Posterior vena cava (tissue), 2 donors: ENCODE measurements around the gene CACNB4. TPM values are rescaled to one million over a fixed set of nuclear protein-coding genes. Genes with fewer than 3 reads are reported as not detected.
A peak's percentile ranks its signal among the peaks of the same experiment; 100 is the strongest.

Experiments used
- DNase-seq: peaks from one replicate; pipeline ENCODE4 v3.0.0-alpha.2; 2020; ENCODE audit warnings: low spot score
- intact Hi-C, 2 donors: fragments of 100-400 bp; cut with DNase I; formaldehyde crosslinking; loops; one replicate each; pipeline versions ENCODE4 v1.14.1 to v1.14.2; 2022 to 2023
- total RNA-seq, 2 donors: library from RNA; stranded (reverse); fragmentation: NEBNext Ultra II Directional; extraction: Animal tissue kit (Norgen Biotek cat#: 25700); gene quantifications; one replicate each; pipeline ENCODE4 v1.2.1, GENCODE V29; 2021
- donor health status: DM: yes; HTN: yes; CAD: no.
- donor health status: DM: yes; HTN: yes; CAD: no.

CACNB4 gene
- total RNA-seq, 2 donors from 2014 or later = 8.6 to 10.5 TPM

DNA sequence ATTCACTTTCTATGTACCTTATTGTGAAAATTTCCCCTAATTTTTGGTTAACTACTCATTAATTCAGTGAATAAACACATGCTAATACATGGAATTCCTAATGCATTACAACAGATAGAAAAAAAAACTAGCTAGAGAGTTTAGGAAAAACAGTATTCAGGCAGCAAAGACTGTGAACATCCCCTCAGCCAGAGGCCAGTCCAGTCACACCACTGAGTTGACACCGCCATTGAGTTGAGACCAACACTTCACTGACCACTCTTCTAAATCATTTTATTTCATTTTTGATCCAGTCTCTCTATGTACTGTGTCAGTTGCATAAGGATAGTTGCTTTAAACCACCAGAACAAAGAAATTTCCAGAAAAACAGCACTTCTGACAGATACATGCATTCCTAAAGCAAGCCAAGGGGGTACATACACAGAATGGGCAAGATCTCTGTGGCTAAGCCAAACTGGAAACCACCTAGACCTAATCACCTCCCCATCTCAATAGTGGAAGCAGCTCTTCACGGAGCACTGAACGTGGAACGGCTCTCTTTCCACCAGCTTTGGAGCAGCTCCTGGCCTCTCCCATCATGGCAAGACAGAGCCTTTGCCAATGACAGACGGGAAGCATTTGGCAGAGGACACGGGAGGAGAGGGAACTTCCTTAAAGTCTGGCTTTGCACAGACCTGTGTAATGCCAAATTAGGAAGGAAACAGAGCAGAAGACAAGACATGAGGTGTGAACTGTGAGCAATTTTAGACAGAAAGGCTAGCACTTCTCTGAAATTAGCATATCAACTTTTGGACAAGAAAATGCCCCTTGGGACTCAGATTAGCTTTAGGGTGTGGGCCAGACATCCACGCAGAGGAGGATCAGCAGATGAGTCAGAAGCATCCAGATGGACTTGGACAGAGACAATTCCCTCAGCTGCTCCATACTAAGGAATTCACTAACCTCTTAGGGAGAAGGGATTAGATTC lies 36.4 kb downstream of the CACNB4 start:
- intact Hi-C loops = no loop called here
- peak; percentile 89 for DNase-seq

- no peak for DNase-seq
- intact Hi-C loops = no loop called here
Measured at GRCh38 chr2:152061383-152061782, 37.5 kb downstream of the CACNB4 start.

GRCh38 chr2:152058655-152059054 lies 40.2 kb downstream of the CACNB4 start:
- DNase-seq = no peak
- intact Hi-C loops = no loop called here

DNA sequence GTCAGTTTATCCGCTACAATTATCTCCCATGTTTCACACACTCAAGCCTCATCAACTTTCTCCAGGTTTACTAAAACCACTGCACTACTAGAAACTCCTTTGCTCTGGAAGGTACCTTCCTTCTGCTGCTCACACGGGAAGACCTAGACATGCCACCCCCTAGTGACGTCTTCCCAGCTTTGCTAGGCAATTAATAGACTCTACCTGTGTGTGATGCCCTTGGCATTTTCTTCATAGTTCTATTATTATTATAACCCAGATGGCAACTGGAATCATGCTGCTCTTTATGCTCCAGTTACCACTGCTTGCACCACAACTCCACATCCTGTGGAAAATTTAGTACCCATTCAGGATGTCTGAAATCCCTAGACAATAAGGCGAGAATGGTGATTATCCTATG lies 42.4 kb downstream of the CACNB4 start:
- no peak for DNase-seq
- intact Hi-C loops = no loop called here

DNA sequence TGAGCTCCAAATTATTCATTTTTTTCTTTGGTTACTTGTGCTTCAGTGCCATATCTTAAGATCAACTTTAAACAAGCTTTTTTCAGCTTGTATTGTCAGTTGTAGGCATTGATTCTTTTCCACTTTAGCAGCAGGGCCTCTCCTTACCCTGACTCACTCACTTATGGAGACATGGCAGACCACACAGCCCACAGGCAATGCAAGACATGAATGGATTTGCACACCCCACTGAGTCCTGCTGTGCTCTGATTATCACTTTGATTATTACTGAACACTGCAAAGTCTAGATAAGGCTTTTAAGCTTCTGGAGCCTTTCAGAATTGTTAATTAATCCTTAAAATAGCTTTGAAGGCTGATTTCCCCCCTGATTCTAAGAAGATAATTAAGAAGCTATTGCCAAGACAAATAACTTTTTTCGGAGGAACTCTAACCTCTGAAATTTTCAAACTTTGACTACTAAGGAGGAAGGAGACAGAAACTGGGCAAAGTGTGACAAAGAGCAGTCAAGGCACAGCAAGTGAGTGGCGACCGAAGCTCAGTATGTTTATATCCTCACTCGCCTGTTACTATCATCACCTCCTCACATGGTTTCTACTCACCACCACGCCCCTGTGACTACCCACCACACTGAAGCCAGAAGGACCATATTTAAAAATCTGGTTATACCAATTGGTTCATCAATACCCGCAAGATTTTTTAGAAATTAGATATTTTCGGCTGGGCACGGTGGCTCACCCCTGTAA lies 43.3 kb downstream of the CACNB4 start:
- intact Hi-C loops = no loop called here
- no peak for DNase-seq

- intact Hi-C loops = no loop called here
- no peak for DNase-seq
Measured at GRCh38 chr2:152054593-152054992, 44.3 kb downstream of the CACNB4 start.

GRCh38 chr2:152051436-152051835 lies 47.4 kb downstream of the CACNB4 start:
- no peak for DNase-seq
- intact Hi-C loops = no loop called here

DNA sequence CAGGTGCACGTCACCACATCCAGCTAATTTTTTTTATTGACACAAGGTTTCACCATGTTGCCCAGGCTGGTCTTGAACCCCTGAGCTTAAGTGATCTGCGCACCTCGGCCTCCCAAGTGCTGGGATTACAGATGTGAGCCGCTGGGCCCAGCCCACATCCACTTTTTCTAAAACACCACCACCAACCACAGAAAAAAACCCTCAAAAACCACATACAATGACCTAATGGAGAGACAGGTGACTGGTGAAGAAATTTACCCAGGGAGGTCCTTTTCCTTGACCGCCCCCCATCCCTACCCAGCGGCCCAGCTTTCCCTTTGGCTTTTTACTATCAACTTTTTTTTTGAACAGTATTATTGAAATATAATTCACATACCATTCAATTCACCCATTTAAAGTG lies 47.9 kb downstream of the CACNB4 start:
- intact Hi-C loops = no loop called here
- DNase-seq = no peak

- intact Hi-C loops = no loop called here
- DNase-seq = no peak
Measured at GRCh38 chr2:152050341-152050740, 48.5 kb downstream of the CACNB4 start.

GRCh38 chr2:152049541-152049940 lies 49.3 kb downstream of the CACNB4 start:
- DNase-seq = no peak
- intact Hi-C loops = loop anchor here in 1 of 2 donors (10.0 kb wide), 2 partner anchors 75 to 105 kb away; no protein-coding TSS in a partner anchor

- DNase-seq = no peak
- intact Hi-C loops = loop anchor here in 1 of 2 donors (10.0 kb wide), 2 partner anchors 77 to 107 kb away; no protein-coding TSS in a partner anchor
Measured at GRCh38 chr2:152047824-152048471, 50.9 kb downstream of the CACNB4 start.

DNA sequence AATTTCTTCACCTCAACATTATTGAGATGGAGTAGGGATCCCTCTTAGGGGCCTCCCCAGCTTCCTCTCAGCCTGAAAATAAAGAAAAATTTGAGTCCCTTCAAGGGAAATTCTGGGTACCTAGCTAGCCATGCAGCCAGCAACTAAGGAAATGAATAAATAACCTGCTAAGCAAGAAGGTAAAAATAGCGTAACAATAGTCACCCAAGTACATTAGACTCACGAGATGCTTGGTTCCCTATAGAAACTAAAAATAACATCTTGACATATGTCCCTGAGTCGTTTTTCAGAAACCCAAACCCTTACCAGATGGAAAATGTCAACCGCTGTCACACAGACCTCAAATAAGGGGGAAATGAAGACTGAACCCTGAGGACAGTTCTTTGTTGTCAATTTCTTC lies 51.9 kb downstream of the CACNB4 start:
- intact Hi-C loops = loop anchor here in 1 of 2 donors (10.0 kb wide), 2 partner anchors 78 to 108 kb away; no protein-coding TSS in a partner anchor
- DNase-seq = no peak

DNA sequence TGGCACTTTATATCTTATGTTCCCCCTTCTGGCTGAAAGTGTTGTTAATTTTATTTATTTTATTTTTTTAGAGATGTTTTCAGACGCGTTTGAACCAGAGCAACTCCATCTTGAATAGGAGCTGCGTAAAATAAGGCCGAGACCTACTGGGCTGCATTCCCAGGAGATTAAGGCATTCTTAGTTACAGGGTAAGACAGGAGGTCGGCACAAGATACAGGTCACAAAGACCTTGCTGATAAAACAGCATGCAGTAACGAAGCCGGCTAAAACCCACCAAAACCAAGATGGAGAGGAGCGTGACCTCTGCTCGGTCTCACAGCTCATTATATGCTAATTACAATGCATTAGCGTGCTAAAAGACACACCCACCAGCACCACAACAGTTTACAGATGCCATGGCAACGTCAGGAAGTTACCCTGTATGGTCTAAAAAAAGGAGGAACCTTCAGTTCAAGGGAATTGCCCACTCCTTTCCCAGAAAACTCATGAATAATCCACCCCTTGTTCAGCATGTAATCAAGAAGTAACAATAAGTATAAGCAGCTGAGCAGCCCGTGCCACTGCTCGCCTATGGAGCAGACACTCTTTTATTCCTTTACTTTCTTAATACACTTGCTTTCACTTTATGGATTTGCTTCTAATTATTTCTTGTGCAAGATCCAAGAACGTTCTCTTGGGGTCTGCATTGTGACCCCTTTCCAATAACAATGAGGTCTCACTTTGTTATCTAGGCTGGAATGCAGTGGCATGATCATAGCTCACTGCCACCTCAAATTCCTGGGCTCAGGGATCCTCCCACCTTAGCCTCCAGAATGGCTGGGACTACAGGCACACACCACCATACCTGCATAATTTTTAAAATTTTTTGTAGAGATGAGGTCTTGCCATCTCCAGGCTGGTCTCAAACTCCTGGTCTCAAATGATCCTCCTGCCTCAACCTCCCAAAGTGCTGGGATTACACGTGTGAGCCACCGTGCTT lies 55.9 kb downstream of the CACNB4 start:
- intact Hi-C loops = loop anchor here (5.0 to 10.0 kb wide), 3 partner anchors 82 to 124 kb away; no protein-coding TSS in a partner anchor

DNA sequence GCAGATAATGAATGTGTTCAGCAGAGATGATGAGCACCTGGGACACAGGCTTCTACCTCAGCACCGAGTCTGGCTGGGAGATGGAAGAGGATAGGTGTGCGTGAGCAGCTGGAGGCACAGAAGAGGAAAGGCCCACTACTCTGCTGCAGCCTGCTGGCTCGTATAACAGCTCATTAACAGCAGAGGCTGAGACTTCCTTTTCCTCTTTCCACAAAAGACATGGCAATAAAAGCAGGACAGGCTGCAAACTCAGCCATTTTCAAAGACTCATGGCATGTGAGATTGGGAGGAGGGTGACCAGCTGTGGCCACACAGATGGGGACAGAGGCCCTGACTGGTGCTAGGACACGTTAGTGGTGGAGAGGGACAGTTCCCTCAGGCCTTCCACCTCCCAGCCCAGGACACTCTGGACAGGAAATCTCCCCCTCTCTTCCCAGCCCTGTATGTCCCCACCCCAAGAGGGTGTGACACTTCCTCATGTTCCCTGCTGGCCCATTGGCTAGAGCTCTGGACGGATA lies 60.3 kb downstream of the CACNB4 start:
- DNase-seq = peak; percentile 82
- intact Hi-C loops = no loop called here

More for the DNA sequence above, 55.9 kb downstream of the CACNB4 start:
- DNase-seq = no peak

DNA sequence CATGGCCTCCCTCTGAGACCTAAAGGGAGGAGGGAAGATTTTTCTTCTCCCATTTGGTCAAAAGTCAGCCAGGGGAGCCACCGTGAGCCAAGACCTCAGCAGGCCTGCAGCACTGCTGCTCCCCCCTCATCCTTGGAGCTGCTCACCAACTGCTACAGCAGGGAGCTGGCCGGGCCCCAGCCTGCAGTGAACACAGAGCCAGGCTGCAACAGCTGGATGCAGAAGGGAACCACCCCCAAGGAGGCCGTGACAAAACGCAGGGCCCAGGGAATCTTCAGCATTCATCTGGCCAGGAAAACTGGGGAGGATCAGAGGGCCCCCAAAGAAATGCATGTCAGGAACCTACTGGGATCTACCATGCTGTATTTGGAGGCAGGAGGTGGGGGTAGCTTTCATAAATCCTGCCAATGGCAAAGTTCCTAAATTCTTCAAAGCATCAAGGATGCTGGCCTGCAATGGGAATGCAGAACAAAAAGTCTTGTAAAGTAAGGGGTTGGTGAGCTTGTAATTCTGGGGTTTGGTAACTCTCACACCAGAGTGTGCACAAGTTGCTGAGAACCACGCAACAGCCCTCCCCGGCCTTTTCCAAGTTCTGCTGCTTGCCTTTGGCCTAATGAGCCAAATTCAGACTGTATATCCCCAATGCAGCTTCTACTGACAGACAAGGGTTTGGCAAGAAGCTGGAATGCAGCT lies 61.0 kb downstream of the CACNB4 start:
- intact Hi-C loops = no loop called here
- peak; percentile 84 for DNase-seq

DNA sequence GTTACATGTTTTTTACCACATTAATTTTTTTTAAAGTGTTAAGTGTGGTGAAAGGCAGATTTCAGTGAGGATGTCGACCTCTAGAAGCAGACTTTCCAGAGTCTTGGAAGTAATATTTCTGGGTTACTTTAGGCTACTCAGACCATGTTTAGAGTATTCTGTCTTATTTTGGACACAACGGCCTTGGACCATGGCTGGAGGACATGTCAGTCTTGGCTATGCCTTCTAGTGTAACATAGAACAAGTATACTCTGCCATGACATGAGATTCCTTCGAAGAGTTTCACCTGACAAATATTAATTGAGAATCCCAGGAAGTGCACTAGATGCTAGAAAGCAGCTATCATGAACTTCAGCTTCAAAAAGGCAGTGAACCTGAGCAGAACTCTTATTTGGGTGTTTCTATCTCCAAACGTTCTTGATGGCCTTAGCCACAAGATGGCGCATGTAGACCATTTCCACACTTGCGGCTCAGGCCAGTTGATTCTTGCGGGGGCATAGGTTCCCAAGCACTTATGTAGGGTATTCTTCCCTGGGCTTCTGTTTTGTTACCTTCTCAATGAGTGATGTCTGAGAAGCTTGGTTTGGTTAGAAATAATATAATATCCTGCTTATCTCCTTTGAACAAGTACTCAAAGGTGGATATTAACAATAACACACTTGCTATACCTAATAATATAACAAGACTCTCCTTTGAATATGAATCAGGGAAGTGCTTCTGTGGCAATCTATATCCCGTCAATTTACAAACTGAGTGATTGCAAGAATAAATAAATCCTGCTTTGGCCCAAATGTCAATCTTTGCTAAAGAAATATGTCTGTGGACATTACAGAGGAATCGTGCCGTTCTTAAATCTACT lies 62.0 kb downstream of the CACNB4 start:
- intact Hi-C loops = no loop called here
- DNase-seq = no peak
